ENCODE data around the gene MUCL3. TPM values are rescaled to one million over a fixed set of nuclear protein-coding genes. Genes with fewer than 3 reads are reported as not detected.
"Not testable (repeated sequence)": the region's sequence is repeated elsewhere in the genome, so short reads cannot be mapped to it uniquely, and the experiment has no call there.

Gene MUCL3
- total and polyA plus RNA-seq, 5 experiments from 2014 or later = not detected

DNA sequence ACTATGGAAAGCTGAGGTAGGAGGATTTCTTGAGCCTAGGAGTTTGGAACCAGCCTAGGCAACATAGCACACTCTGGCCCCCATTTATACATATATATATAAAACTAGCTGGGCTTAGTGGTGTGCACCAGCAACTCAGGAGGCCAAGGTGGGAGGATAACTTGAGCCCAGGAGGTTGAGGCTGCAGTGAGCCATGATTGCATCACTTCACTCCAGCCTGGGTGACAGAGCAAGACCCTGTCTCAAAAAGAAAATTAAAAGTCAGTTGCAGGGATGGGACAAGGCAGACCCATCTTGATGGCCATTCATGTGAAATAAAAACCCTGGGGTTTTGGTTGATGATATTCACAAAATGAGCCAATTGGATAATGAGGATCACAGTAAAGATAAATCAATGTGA is 39.3 kb upstream of the MUCL3 start:
- Mint-ChIP-seq H3K9me3 (no peaks in the 10 kb centered on the region), H3K4me3 (no peak overlapping the region), H3K27me3 (no peaks in the 10 kb centered on the region), H3K4me1 (peaks cover 0 to 11% (median under 1%) of the 10 kb centered on the region in 4 donors), H3K36me3 (peaks cover 0 to 11% (median 0%) of the 10 kb centered on the region in 3 donors), H3K27ac (no peak overlapping the region)
- POLR2A ChIA-PET = interaction anchor here (0.6 kb wide), 1 partner anchor 94 kb away, joined by 3 read pairs; no protein-coding TSS in a partner anchor
- ATAC-seq (no peak), DNase-seq (no peak)

- not testable (repeated sequence) for H3K4me3 Mint-ChIP-seq, DNase-seq
Measured at GRCh38 chr6:30902196-30902595, 38.6 kb upstream of the MUCL3 start.

DNA sequence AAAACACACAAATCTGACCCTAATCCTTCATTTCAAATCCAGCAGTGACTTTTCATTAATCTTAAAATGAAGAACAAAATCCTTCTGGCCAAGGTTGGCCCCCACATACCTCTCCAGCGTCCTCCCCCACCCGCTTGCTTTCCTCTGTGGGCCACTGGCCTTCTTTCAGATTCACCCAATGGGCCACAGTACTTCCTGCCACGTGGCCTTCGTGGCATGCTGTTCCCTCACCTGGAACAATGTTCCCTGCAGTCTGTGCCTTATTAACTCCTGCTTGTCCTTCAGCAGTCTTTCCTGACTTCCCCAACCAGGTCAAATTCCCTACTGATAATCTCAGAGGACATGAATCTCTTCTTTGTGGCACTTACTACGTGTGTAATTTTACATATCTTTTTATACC is 38.1 kb upstream of the MUCL3 start:
- no peaks in the 10 kb centered on the region for H3K27me3 Mint-ChIP-seq
- H3K4me3 Mint-ChIP-seq = no peak overlapping the region
- POLR2A ChIA-PET = interaction anchor here (0.8 kb wide), 1 partner anchor 19 kb away, joined by 3 read pairs; no protein-coding TSS in a partner anchor
- peaks cover 0 to 11% (median 0%) of the 10 kb centered on the region in 3 donors for H3K36me3 Mint-ChIP-seq
- no peaks in the 10 kb centered on the region for H3K9me3 Mint-ChIP-seq
- peaks cover 1 to 17% (median 4%) of the 10 kb centered on the region in 4 donors for H3K4me1 Mint-ChIP-seq
- DNase-seq = no peak
- no peak for ATAC-seq
- peak overlapping the region in 2 of 10 donors; percentile 7 to 78 for H3K27ac Mint-ChIP-seq

More at GRCh38 chr6:30902196-30902595, 38.6 kb upstream of the MUCL3 start:
- not testable (repeated sequence) for ATAC-seq, H3K9me3 Mint-ChIP-seq, H3K27me3 Mint-ChIP-seq
- H3K4me1 Mint-ChIP-seq = peaks cover 0 to 13% (median 2%) of the 10 kb centered on the region in 4 donors
- peak overlapping the region in 1 of 10 donors; percentile 78 for H3K27ac Mint-ChIP-seq
- peaks cover 0 to 11% (median 0%) of the 10 kb centered on the region in 3 donors for H3K36me3 Mint-ChIP-seq
- POLR2A ChIA-PET = interaction anchor here (0.6 kb wide), 1 partner anchor 297 kb away, joined by 7 read pairs; no protein-coding TSS in a partner anchor

- POLR2A ChIA-PET = interaction anchor here (0.8 kb wide), 1 partner anchor 19 kb away, joined by 3 read pairs; no protein-coding TSS in a partner anchor
- Mint-ChIP-seq H3K9me3 (no peaks in the 10 kb centered on the region), H3K36me3 (peaks cover 0 to 8% (median 0%) of the 10 kb centered on the region in 3 donors), H3K27me3 (no peaks in the 10 kb centered on the region), H3K27ac (no peak overlapping the region), H3K4me3 (no peak overlapping the region), H3K4me1 (peaks cover 7 to 22% (median 9%) of the 10 kb centered on the region in 4 donors)
- ATAC-seq (no peak), DNase-seq (no peak)
Measured at GRCh38 chr6:30903236-30903635, 37.5 kb upstream of the MUCL3 start.

- DNase-seq, H3K27me3 Mint-ChIP-seq, ATAC-seq, H3K9me3 Mint-ChIP-seq: not testable (repeated sequence)
- H3K4me1 Mint-ChIP-seq = peaks cover 16 to 31% (median 24%) of the 10 kb centered on the region in 4 donors
- H3K36me3 Mint-ChIP-seq = peaks cover 0 to 19% (median 5%) of the 10 kb centered on the region in 3 donors
- peak overlapping the region; percentile 97 to 100 (median 99) for H3K4me3 Mint-ChIP-seq
- POLR2A ChIA-PET = interaction anchor here (0.5 to 3.6 kb wide), 7 partner anchors 12 to 754 kb away, joined by 3 to 18 read pairs (median 3); partner anchors contain the start of genes DDR1 and TRIM39
- H3K27ac Mint-ChIP-seq = peak overlapping the region; percentile 10 to 89 (median 51)
Measured at GRCh38 chr6:30907290-30907757, 33.4 kb upstream of the MUCL3 start.

GRCh38 chr6:30907758-30908591 is 32.8 kb upstream of the MUCL3 start, which contains the start of gene GTF2H4:
GTF2H4 (plus strand) TSS chr6:30908207.
- ATAC-seq = peak; percentile 97 to 99
- H3K27me3 Mint-ChIP-seq = no peaks in the 10 kb centered on the region
- peaks cover 20 to 30% (median 26%) of the 10 kb centered on the region in 4 donors for H3K4me1 Mint-ChIP-seq
- H3K36me3 Mint-ChIP-seq = peaks cover 0 to 22% (median 5%) of the 10 kb centered on the region in 3 donors
- POLR2A ChIA-PET = interaction anchor here (0.5 to 3.6 kb wide), 8 partner anchors 11 to 753 kb away, joined by 3 to 18 read pairs (median 4); partner anchors contain the start of genes DDR1 and TRIM39
- H3K27ac Mint-ChIP-seq = peak within 1 kb of the TSS; percentile 54 to 93 (median 86)
- peak within 1 kb of the TSS; percentile 97 to 100 (median 99) for H3K4me3 Mint-ChIP-seq
- DNase-seq = peak; percentile 83 to 96 (median 92)
- no peaks in the 10 kb centered on the region for H3K9me3 Mint-ChIP-seq

DNA sequence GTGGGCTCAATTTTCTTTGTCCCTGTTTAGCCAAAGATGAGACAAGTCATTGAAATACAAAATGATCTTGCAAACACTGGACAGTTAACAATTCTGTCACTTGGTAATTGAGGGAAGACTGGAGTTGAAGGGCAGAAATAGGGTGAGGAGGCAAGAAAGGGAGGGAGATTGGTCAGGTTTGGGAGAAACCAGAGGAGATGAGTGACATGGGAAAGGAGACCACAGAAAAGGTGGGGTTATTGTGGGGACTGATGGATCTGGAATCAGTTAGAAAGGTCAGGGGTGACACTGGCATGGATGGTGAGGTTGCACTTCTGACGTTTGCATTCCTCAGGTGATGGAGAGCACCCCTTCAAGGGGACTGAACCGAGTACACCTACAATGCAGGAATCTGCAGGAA is 32.1 kb upstream of the MUCL3 start:
- POLR2A ChIA-PET = interaction anchor here (0.6 to 1.9 kb wide), 3 partner anchors 47 to 438 kb away, joined by 3 to 9 read pairs (median 4); no protein-coding TSS in a partner anchor
- H3K4me3 Mint-ChIP-seq = peak overlapping the region; percentile 97 to 100 (median 99)
- DNase-seq = no peak
- H3K36me3 Mint-ChIP-seq = peaks cover 0 to 22% (median 5%) of the 10 kb centered on the region in 3 donors
- no peaks in the 10 kb centered on the region for H3K9me3 Mint-ChIP-seq
- H3K27ac Mint-ChIP-seq = peak overlapping the region in 8 of 10 donors; percentile 44 to 93 (median 80)
- no peaks in the 10 kb centered on the region for H3K27me3 Mint-ChIP-seq
- peaks cover 20 to 38% (median 28%) of the 10 kb centered on the region in 4 donors for H3K4me1 Mint-ChIP-seq
- ATAC-seq = no peak

GRCh38 chr6:30910473-30910872 is 30.3 kb upstream of the MUCL3 start:
- peaks cover 23 to 48% (median 42%) of the 10 kb centered on the region in 4 donors for H3K4me1 Mint-ChIP-seq

DNA sequence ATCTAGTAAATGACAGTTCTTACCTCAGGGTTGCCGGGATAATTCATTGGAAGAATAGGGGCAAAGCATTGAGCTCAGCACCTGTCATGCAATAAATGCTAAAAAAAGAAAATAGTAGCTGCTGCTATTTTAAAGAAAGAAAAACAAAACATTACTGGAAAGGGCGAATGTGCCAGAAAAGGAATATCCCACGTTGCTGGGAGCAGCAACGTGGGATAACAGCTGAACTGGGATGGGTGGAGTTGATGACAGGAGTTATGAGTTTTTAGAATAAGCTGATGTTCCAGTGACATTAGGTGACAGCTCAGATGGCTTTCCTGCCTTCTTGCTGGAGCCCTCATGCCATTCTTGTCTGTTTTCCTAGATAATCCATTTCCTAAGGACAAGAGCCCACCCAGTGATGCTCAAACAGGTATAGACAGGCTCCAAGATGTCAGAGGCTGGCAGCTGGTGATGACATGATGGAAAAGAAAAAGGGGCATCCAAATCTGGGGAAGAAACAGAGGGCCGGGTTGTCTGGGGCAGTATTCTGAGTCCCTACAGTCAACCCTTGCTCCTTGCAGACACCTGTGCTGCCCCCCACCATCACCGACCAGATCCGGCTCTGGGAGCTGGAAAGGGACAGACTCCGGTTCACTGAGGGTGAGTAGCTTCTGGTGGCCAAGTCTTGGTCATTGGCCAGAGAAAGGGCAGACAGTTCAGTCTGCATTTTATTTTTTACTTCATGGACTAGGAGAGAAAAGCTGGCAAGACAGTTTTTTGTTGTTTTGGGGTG is 27.8 kb upstream of the MUCL3 start:
- POLR2A ChIA-PET = interaction anchor here (0.9 to 3.3 kb wide), 5 partner anchors 28 to 173 kb away, joined by 3 to 22 read pairs (median 9); partner anchors contain the start of gene DDR1
- Mint-ChIP-seq H3K27me3 (no peaks in the 10 kb centered on the region), H3K4me1 (peaks cover 30 to 61% (median 47%) of the 10 kb centered on the region in 4 donors), H3K9me3 (no peaks in the 10 kb centered on the region), H3K36me3 (peaks cover 0 to 44% (median 16%) of the 10 kb centered on the region in 3 donors), H3K27ac (peak overlapping the region in 8 of 10 donors; percentile 50 to 92 (median 76)), H3K4me3 (peak overlapping the region; percentile 86 to 97 (median 95))
- DNase-seq = no peak
- ATAC-seq = no peak

More at GRCh38 chr6:30910473-30910872, 30.3 kb upstream of the MUCL3 start:
- not testable (repeated sequence) for H3K27ac Mint-ChIP-seq, H3K27me3 Mint-ChIP-seq, H3K9me3 Mint-ChIP-seq, ATAC-seq, DNase-seq
- Mint-ChIP-seq H3K36me3 (peaks cover 0 to 22% (median 5%) of the 10 kb centered on the region in 3 donors), H3K4me3 (peak overlapping the region in 3 of 10 donors; percentile 38 to 59 (median 45))
- POLR2A ChIA-PET = interaction anchor here (1.2 kb wide), 1 partner anchor 25 kb away, joined by 3 read pairs; no protein-coding TSS in a partner anchor

- Mint-ChIP-seq H3K36me3 (peaks cover 0 to 49% (median 16%) of the 10 kb centered on the region in 3 donors), H3K4me1 (peaks cover 24 to 54% (median 40%) of the 10 kb centered on the region in 4 donors), H3K4me3 (peak overlapping the region; percentile 86 to 97 (median 95)), H3K27me3 (no peaks in the 10 kb centered on the region), H3K9me3 (no peaks in the 10 kb centered on the region), H3K27ac (peak overlapping the region in 9 of 10 donors; percentile 50 to 93 (median 84))
- POLR2A ChIA-PET = interaction anchor here (0.6 to 3.3 kb wide), 9 partner anchors 29 to 217 kb away, joined by 3 to 22 read pairs (median 4); partner anchors contain the start of gene DDR1
- ATAC-seq (no peak), DNase-seq (no peak)
Measured at GRCh38 chr6:30913721-30914075, 27.1 kb upstream of the MUCL3 start.

- no peaks in the 10 kb centered on the region for H3K27me3 Mint-ChIP-seq
- POLR2A ChIA-PET = interaction anchor here (0.5 to 3.3 kb wide), 12 partner anchors 29 to 216 kb away, joined by 3 to 22 read pairs (median 4); partner anchors contain the start of gene DDR1
- peak within 1 kb of the TSS; percentile 85 to 97 (median 93) for H3K27ac Mint-ChIP-seq
- H3K9me3 Mint-ChIP-seq = no peaks in the 10 kb centered on the region
- ATAC-seq = peak; percentile 96 to 97
- H3K36me3 Mint-ChIP-seq = peaks cover 0 to 52% (median 16%) of the 10 kb centered on the region in 3 donors
- H3K4me1 Mint-ChIP-seq = peaks cover 26 to 48% (median 34%) of the 10 kb centered on the region in 4 donors
- peak within 1 kb of the TSS; percentile 86 to 97 (median 95) for H3K4me3 Mint-ChIP-seq
- DNase-seq = peak; percentile 66 to 94 (median 85)
Measured at GRCh38 chr6:30914076-30914853, 26.5 kb upstream of the MUCL3 start, which contains the start of gene VARS2. VARS2 (plus strand) TSS chr6:30914238; CDS start chr6:30914837, 599 bp downstream.

Measured in naive thymus-derived CD8-positive, alpha-beta T cell (primary cell).